WERI-Rb-1 (cell line): ENCODE measurements around the gene NAA50.

Experiments used
- DNase-seq: peaks from one replicate; pipeline ENCODE4 v3.0.0-alpha.2; 2020
- H3K27ac ChIP-seq: fragments of 250-450 bp; sonication (Bioruptor Pico); 2 replicates; pipeline ENCODE4 v1.5.1; 2020; ENCODE audit warnings: mild to moderate bottlenecking, moderate library complexity
- H3K27me3 ChIP-seq: fragments of 250-450 bp; sonication (Bioruptor Pico); 2 replicates; pipeline ENCODE4 v1.5.1; 2021; ENCODE audit warnings: mild to moderate bottlenecking, low read depth, moderate library complexity; ENCODE audit not compliant: insufficient read depth, severe bottlenecking
- H3K36me3 ChIP-seq: fragments of 250-450 bp; sonication (Bioruptor Pico); 2 replicates; pipeline ENCODE4 v1.5.1; 2020; ENCODE audit warnings: mild to moderate bottlenecking, moderate library complexity
- H3K4me3 ChIP-seq: 2 replicates; pipeline ENCODE4 v1.5.1; 2011; ENCODE audit warnings: low read depth, mild to moderate bottlenecking, control low read depth, low read length
- H3K9me3 ChIP-seq: fragments of 250-450 bp; sonication (Bioruptor Pico); 2 replicates; pipeline ENCODE4 v1.5.1; 2021; ENCODE audit warnings: mild to moderate bottlenecking, moderate library complexity; ENCODE audit not compliant: severe bottlenecking
- CTCF ChIP-seq: IDR thresholded peaks from 2 replicates; pipeline ENCODE4 v1.5.1; 2011; ENCODE audit warnings: low read depth, mild to moderate bottlenecking, control low read depth, inconsistent platforms, low read length

Gene NAA50

GRCh38 chr3:113719758-113720157, 26.3 kb downstream of the NAA50 start:
- Histone ChIP-seq H3K4me3 (no peak overlapping the region), H3K36me3 (peaks cover 37% of the 10 kb centered on the region), H3K9me3 (no peaks in the 10 kb centered on the region), H3K27me3 (no peaks in the 10 kb centered on the region), H3K27ac (no peak overlapping the region)
- TF ChIP-seq CTCF: no peak
- no peak for DNase-seq

- peaks cover 35% of the 10 kb centered on the region for H3K36me3 ChIP-seq
- H3K27ac ChIP-seq: no peak overlapping the region
- H3K27me3 ChIP-seq: no peaks in the 10 kb centered on the region
- H3K9me3 ChIP-seq: no peaks in the 10 kb centered on the region
- H3K4me3 ChIP-seq: no peak overlapping the region
- no peak for DNase-seq
- no peak for TF ChIP-seq CTCF
Measured at GRCh38 chr3:113719294-113719693, 26.8 kb downstream of the NAA50 start.

- no peak for TF ChIP-seq CTCF
- Histone ChIP-seq H3K9me3 (no peaks in the 10 kb centered on the region), H3K27ac (no peak overlapping the region), H3K27me3 (no peaks in the 10 kb centered on the region), H3K36me3 (peaks cover 25% of the 10 kb centered on the region), H3K4me3 (no peak overlapping the region)
- DNase-seq: no peak
Measured at GRCh38 chr3:113717818-113718217, 28.2 kb downstream of the NAA50 start.

GRCh38 chr3:113717308-113717707, 28.7 kb downstream of the NAA50 start:
- H3K27me3 ChIP-seq: no peaks in the 10 kb centered on the region
- H3K36me3 ChIP-seq: peaks cover 20% of the 10 kb centered on the region
- H3K9me3 ChIP-seq: no peaks in the 10 kb centered on the region
- TF ChIP-seq CTCF: no peak
- no peak overlapping the region for H3K4me3 ChIP-seq
- no peak overlapping the region for H3K27ac ChIP-seq
- DNase-seq: no peak

- no peak for TF ChIP-seq CTCF
- no peak overlapping the region for H3K4me3 ChIP-seq
- no peaks in the 10 kb centered on the region for H3K9me3 ChIP-seq
- no peak for DNase-seq
- no peaks in the 10 kb centered on the region for H3K27me3 ChIP-seq
- H3K27ac ChIP-seq: no peak overlapping the region
- H3K36me3 ChIP-seq: peaks cover 2% of the 10 kb centered on the region; the same call in 1 of the 2 replicates
Measured at GRCh38 chr3:113714702-113715101, 31.3 kb downstream of the NAA50 start.

GRCh38 chr3:113712129-113712528, 33.9 kb downstream of the NAA50 start:
- no peaks in the 10 kb centered on the region for H3K9me3 ChIP-seq
- no peaks in the 10 kb centered on the region for H3K36me3 ChIP-seq
- no peaks in the 10 kb centered on the region for H3K27me3 ChIP-seq
- DNase-seq: no peak
- H3K4me3 ChIP-seq: no peak overlapping the region
- no peak for TF ChIP-seq CTCF
- no peak overlapping the region for H3K27ac ChIP-seq
